Umbilical cord (tissue), 2 donors: Measurements from ENCODE around the gene MAPK13. TPM values are rescaled to one million over a fixed set of nuclear protein-coding genes. Genes with fewer than 3 reads are reported as not detected.

Experiments used
- DNase-seq: peaks from one replicate; pipeline ENCODE4 v3.0.0-alpha.2; 2015; ENCODE audit warnings: low spot score
- total RNA-seq: library from RNA; depleted of rRNA; stranded (reverse); fragments of >200 nt; gene quantifications from one replicate; pipeline ENCODE4 v1.2.3, GENCODE V29; 2014; ENCODE audit warnings: low replicate concordance; ENCODE audit not compliant: insufficient read depth

MAPK13 gene
- total RNA-seq, 1 donor from 2014 or later: 19.3 TPM

GRCh38 chr6:36149476-36149875 is 19.2 kb downstream of the MAPK13 start:
- no peak for DNase-seq

GRCh38 chr6:36150283-36150682 is 20.0 kb downstream of the MAPK13 start:
- no peak for DNase-seq

- DNase-seq: no peak
Observed at GRCh38 chr6:36154286-36154685, 24.0 kb downstream of the MAPK13 start.

- no peak for DNase-seq
Observed at GRCh38 chr6:36155662-36156061, 25.3 kb downstream of the MAPK13 start.

- DNase-seq: no peak
Observed at GRCh38 chr6:36160147-36160760, 29.9 kb downstream of the MAPK13 start.

- no peak for DNase-seq
Observed at GRCh38 chr6:36169023-36170007, 39.0 kb downstream of the MAPK13 start.

- no peak for DNase-seq
Observed at GRCh38 chr6:36170704-36171103, 40.4 kb downstream of the MAPK13 start.

- no peak for DNase-seq
Observed at GRCh38 chr6:36171573-36171972, 41.3 kb downstream of the MAPK13 start.

GRCh38 chr6:36177166-36177565 is 46.9 kb downstream of the MAPK13 start:
- DNase-seq: no peak

GRCh38 chr6:36178544-36178943 is 48.2 kb downstream of the MAPK13 start:
- DNase-seq: no peak

GRCh38 chr6:36180126-36180525 is 49.8 kb downstream of the MAPK13 start:
- no peak for DNase-seq

GRCh38 chr6:36184311-36184710 is 54.0 kb downstream of the MAPK13 start:
- DNase-seq: no peak

- no peak for DNase-seq
Observed at GRCh38 chr6:36186199-36186598, 55.9 kb downstream of the MAPK13 start.

- no peak for DNase-seq
Observed at GRCh38 chr6:36187446-36187845, 57.1 kb downstream of the MAPK13 start.

Other genes with a start within 250 kb of the MAPK13 start
- 55.4 TPM for gene SRPK1, start 209.4 kb upstream of the MAPK13 start, total RNA-seq
- 3.1 TPM for gene SLC26A8, start 105.9 kb upstream of the MAPK13 start, total RNA-seq
- 68.9 TPM for gene MAPK14, start 102.7 kb upstream of the MAPK13 start, total RNA-seq
- gene BRPF3, start 66.2 kb downstream of the MAPK13 start, total RNA-seq: 9.4 TPM
- 1.4 TPM for gene PNPLA1, start 139.5 kb downstream of the MAPK13 start, total RNA-seq
- 1.2 TPM for gene BNIP5, start 206.4 kb downstream of the MAPK13 start, total RNA-seq